Measurements from ENCODE around the gene C1orf53. TPM values are rescaled to one million over a fixed set of nuclear protein-coding genes. Genes with fewer than 3 reads are reported as not detected.

Gene C1orf53
- total and polyA plus RNA-seq, 9 of the 15 experiments (the other 6 are each of a cell fraction or from before 2014, with no cell fraction given) = 0.31 to 3.2 (median 2.3) TPM

GRCh38 chr1:197928849-197929336 is 26.5 kb downstream of the C1orf53 start (continued):
- TF ChIP-seq BACH1 (tag; IDR thresholded peaks at IDR 0.05) (no peak), TARDBP (IDR thresholded peaks at IDR 0.05) (no peak), DPF2 (IDR thresholded peaks at IDR 0.05) (peak; percentile 56), SUPT5H (IDR thresholded peaks at IDR 0.05) (no peak), RAD21 (CRISPR knock-in tag; conservative IDR thresholded peaks at IDR 0.05 in 1 of 2, IDR thresholded peaks at IDR 0.05 in 1 of 2) (no peak), BCOR (IDR thresholded peaks at IDR 0.05) (no peak)
- TF ChIP-seq, protein P1, sequence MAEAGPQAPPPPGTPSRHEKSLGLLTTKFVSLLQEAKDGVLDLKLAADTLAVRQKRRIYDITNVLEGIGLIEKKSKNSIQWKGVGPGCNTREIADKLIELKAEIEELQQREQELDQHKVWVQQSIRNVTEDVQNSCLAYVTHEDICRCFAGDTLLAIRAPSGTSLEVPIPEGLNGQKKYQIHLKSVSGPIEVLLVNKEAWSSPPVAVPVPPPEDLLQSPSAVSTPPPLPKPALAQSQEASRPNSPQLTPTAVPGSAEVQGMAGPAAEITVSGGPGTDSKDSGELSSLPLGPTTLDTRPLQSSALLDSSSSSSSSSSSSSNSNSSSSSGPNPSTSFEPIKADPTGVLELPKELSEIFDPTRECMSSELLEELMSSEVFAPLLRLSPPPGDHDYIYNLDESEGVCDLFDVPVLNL (CRISPR knock-in tag; IDR thresholded peaks at IDR 0.05; ENCODE audit: low read depth) = no peak

DNA sequence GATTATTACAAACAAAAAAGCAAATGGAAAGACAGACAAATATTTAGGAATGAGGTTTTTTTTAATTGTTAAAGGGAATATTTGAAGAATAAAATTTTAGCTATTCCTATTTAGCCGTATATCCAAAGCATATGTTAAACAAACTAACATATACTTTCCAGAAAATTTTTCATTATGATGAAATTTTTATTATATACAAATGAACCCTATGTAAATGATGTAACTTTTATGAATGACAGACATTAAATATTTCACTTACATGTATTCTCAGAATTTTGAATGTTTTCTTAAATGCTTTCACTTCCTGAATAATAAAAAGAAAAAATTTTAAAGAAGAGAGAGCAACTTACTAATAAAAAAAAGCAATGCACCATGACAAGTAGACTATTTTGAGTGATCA is 30.6 kb downstream of the C1orf53 start:
- H4K20me1 ChIP-seq (replicated peaks; ENCODE audit: control insufficient read depth, insufficient read depth, low read length) = no peaks in the 10 kb centered on the region
- no peaks in the 10 kb centered on the region for H3K9me3 ChIP-seq (replicated peaks; ENCODE audit: control insufficient read depth, insufficient read depth, low read depth, low read length)
- POLR2A ChIA-PET = interaction anchor here (0.6 kb wide), 1 partner anchor 20 kb away, joined by 3 read pairs; no protein-coding TSS in a partner anchor
- no peak overlapping the region for H3K27ac ChIP-seq (ENCODE audit: extremely low read depth, low read depth, low read length)
- no peak for FAIRE-seq
- no peaks in the 10 kb centered on the region for H3K9me1 ChIP-seq (ENCODE audit: control insufficient read depth, insufficient read depth, low read length)
- TF ChIP-seq CEBPG (CRISPR knock-in tag; IDR thresholded peaks at IDR 0.05) (no peak), CEBPG (tag; conservative IDR thresholded peaks at IDR 0.05 in 1 of 2, IDR thresholded peaks at IDR 0.05 in 1 of 2) (peak; percentile 55 to 77; a peak in 3 of 4 replicates), MEIS2 (IDR thresholded peaks at IDR 0.05; ENCODE audit: partially characterized antibody) (peak; percentile 19), PPARD (CRISPR knock-in tag; IDR thresholded peaks at IDR 0.05) (no peak)
- TF ChIP-seq, protein P2, sequence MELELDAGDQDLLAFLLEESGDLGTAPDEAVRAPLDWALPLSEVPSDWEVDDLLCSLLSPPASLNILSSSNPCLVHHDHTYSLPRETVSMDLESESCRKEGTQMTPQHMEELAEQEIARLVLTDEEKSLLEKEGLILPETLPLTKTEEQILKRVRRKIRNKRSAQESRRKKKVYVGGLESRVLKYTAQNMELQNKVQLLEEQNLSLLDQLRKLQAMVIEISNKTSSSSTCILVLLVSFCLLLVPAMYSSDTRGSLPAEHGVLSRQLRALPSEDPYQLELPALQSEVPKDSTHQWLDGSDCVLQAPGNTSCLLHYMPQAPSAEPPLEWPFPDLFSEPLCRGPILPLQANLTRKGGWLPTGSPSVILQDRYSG (tag; conservative IDR thresholded peaks at IDR 0.05; ENCODE audit: low read depth) = no peak
- TF ChIP-seq, protein P3, sequence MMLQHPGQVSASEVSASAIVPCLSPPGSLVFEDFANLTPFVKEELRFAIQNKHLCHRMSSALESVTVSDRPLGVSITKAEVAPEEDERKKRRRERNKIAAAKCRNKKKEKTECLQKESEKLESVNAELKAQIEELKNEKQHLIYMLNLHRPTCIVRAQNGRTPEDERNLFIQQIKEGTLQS (IDR thresholded peaks at IDR 0.05) = 0 out of 2 replicates have a peak, but pooled peaks have one; percentile 15
- TF ChIP-seq, protein P3 (CRISPR knock-in tag; conservative IDR thresholded peaks at IDR 0.05) = no peak
- H3K36me3 ChIP-seq (ENCODE audit: control insufficient read depth, insufficient read depth, low read length) = no peaks in the 10 kb centered on the region
- no peak for ATAC-seq
- H3K4me2 ChIP-seq (ENCODE audit: insufficient read depth, low read length) = no peak overlapping the region
- peak overlapping the region; percentile 53 for H2AFZ ChIP-seq (ENCODE audit: low read depth, low read length)
- in situ Hi-C loops (cut with MboI) = no loop called here
- DNase-seq (ENCODE audit: extremely low read depth in 1 of 4, low spot score in 3 of 4) = no peak
- CTCF ChIA-PET (ENCODE audit: low intra/inter-chr PET ratio) = no interaction called here
- intact Hi-C loops (cut with micrococcal nuclease) = no loop called here
- no peaks in the 10 kb centered on the region for H3K27me3 ChIP-seq (ENCODE audit: control insufficient read depth in 2 of 2, insufficient read depth in 2 of 2, low read length in 2 of 2)
- BruUV-seq (replicated peaks) = no TSS peak
- whole genome bisulfite sequencing (ENCODE audit: insufficient coverage, low coverage, missing lambda C conversion rate) = 71% methylated on average over 1 of the region's 1 CpG
- H3K9ac ChIP-seq (ENCODE audit: insufficient read depth in 1 of 2, low read depth in 2 of 2, low read length in 2 of 2) = no peak overlapping the region
- H3K4me3 ChIP-seq = no peak overlapping the region
- no peaks in the 10 kb centered on the region for H3K79me2 ChIP-seq (ENCODE audit: control insufficient read depth, insufficient read depth, low read length)
- peaks cover 0 to 3% of the 10 kb centered on the region in 2 experiments; a peak in 1 of 5 replicates for H3K4me1 ChIP-seq (replicated peaks in 1 of 2; ENCODE audit: control insufficient read depth in 2 of 2, insufficient read depth in 2 of 2, low read length in 2 of 2)
